Gastroesophageal sphincter (tissue), 2 donors: ENCODE results near the gene CADPS2.

Experiments
- POLR2A ChIP-seq, 2 donors: fragments of 450-650 bp; IDR thresholded peaks; one replicate each; pipeline ENCODE4 v1.6.1; 2017; ENCODE audit warnings: antibody characterized with exemption in 2 of 2, mild to moderate bottlenecking in 2 of 2, moderate library complexity in 1 of 2
- POLR2AphosphoS5 ChIP-seq: sonication (generic); formaldehyde crosslinking; IDR thresholded peaks from one replicate; pipeline ENCODE4 v1.6.1; 2017; ENCODE audit warnings: antibody characterized with exemption

DNA sequence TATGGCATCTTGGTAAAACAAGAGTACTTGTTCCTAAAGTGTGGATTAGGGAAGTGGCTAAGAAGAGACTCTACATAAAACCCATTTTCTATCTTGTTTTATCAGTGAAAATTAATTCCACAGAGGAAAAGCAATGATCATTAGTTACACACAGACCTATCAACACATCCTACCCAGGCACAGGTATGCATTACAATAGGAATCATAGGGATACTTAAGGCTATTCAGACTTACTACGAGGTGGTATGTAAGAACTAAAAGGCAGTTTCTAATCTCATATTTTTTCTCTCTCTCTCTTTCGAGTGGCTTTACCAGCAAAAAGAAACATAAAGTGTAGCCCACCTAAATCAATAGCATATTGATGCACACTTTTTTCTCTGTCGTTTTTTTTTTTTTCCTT is 415.4 kb downstream of the CADPS2 start:
- TF ChIP-seq POLR2AphosphoS5 (no peak), POLR2A (IDR thresholded peaks at IDR 0.05) (no peak)
